HUES48 (cell line): Measurements from ENCODE around the gene PANX1.
"Not testable (repeated sequence)": the region's sequence is repeated elsewhere in the genome, so short reads cannot be mapped to it uniquely, and the experiment has no call there.

Experiments
- H3K27ac ChIP-seq: one replicate; pipeline ENCODE4 v1.7.0; 2013; ENCODE audit warnings: low read depth, low read length, inconsistent platforms
- H3K27me3 ChIP-seq: 2 replicates; pipeline ENCODE4 v1.6.1; 2013; ENCODE audit warnings: mild to moderate bottlenecking, low read length; ENCODE audit not compliant: control insufficient read depth, insufficient read depth
- H3K36me3 ChIP-seq: 2 replicates; pipeline ENCODE4 v1.6.1; 2013; ENCODE audit warnings: low read length; ENCODE audit not compliant: control insufficient read depth, insufficient read depth
- H3K4me1 ChIP-seq: 2 replicates; pipeline ENCODE4 v1.6.1; 2013; ENCODE audit warnings: mild to moderate bottlenecking, low read length; ENCODE audit not compliant: control insufficient read depth, insufficient read depth
- H3K4me3 ChIP-seq: 2 replicates; pipeline ENCODE4 v1.5.1; 2013; ENCODE audit warnings: mild to moderate bottlenecking, low read depth, low read length
- H3K9ac ChIP-seq: 2 replicates; pipeline ENCODE4 v1.6.1; 2013; ENCODE audit warnings: mild to moderate bottlenecking, low read depth, low read length, moderate library complexity
- H3K9me3 ChIP-seq: 2 replicates; pipeline ENCODE4 v1.6.1; 2013; ENCODE audit warnings: low read length; ENCODE audit not compliant: control insufficient read depth, insufficient read depth

Gene PANX1

DNA sequence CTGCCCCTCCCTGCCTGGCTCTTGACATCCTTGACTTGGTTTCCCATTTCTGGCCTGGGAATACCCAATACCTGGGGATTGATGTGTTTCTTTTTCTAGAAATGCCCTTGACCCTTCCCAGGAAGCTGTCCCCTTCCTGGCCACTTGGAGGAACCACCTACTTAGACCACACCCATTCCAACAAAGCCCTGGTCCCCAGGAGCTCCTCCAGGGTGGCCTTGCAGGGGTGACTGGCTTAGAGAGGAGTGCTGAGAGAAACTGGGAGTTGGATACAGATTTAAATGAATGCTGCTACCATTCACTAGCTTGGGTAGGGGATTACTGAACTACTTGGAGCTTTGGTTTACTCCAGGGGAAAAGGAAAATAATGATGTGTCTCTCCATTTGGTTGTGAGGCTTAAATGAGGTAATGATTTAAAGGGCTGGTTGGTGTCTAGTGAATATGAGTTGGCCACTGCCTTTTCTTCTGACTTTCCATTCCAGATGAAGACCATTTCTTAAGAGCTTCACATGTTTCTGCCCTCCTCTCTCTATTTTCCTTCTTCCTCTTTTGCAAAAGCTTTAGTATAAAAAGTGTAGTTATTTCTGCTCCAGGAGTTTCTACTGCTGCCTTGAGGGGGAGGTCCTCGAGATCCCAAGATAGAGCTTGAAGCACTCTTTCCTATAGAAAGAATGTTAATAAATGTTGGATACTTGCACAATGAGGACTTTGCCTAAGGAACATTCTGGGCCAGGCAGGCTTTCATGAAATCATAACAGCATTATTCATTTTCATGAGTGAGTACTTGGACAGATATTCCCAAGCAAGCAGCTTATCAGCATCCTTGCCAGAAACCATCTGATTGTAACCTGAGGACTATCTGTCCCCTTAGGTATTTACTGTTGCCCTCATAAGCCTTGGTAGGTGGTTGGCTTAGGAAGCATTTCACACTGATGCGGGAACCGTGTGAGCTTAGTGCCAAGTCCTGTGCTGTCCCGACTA, 22.4 kb downstream of the PANX1 start:
- H3K27ac ChIP-seq: no peak overlapping the region
- H3K4me3 ChIP-seq: no peak overlapping the region
- no peaks in the 10 kb centered on the region for H3K27me3 ChIP-seq
- no peaks in the 10 kb centered on the region for H3K9me3 ChIP-seq
- peaks cover 45% of the 10 kb centered on the region for H3K4me1 ChIP-seq
- peaks cover 20% of the 10 kb centered on the region for H3K36me3 ChIP-seq
- H3K9ac ChIP-seq: no peak overlapping the region

DNA sequence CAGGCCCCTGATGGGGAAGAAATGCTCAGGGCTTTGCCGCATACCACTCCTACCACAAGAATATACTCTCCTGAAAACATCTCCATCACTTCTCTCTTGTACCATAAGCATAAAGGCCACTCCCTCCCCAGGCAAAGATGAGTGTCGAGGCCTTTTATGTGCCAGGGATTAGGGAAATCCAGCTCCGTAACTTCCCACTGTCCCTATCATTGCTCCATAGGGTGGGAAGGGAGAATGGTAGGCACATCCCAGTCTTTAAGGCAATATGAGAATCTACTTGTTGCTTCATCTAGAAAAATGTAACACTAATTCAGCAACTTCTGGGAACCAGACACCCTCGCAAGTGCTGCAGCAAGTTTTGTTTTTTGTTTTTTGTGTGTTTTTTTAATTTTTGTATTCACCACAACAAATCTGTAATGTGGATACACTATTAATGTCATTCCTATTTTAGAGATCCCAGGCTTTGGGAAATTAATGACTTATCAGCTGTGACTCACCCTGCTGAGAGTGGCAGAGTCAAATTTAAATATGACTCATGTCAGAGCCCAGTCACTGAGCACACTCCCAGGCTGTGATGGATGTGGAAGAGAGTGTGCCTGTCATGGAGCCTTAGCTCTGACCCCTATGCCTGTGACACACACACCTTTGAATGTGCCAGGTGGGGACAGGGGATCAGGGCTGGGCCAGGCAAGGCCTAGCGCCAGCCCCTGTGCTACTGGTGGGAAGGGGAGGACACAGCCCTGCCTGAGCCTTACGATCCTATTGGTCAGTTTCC, 23.4 kb downstream of the PANX1 start:
- Histone ChIP-seq H3K4me3 (no peak overlapping the region), H3K9me3 (no peaks in the 10 kb centered on the region), H3K36me3 (peaks cover 25% of the 10 kb centered on the region), H3K27me3 (no peaks in the 10 kb centered on the region), H3K4me1 (peaks cover 45% of the 10 kb centered on the region), H3K27ac (peak overlapping the region; percentile 54), H3K9ac (no peak overlapping the region)

- H3K4me3 ChIP-seq: no peak overlapping the region
- peaks cover 45% of the 10 kb centered on the region for H3K4me1 ChIP-seq
- peaks cover 25% of the 10 kb centered on the region for H3K36me3 ChIP-seq
- peak overlapping the region; percentile 44 for H3K27ac ChIP-seq
- H3K9ac ChIP-seq: no peak overlapping the region
- no peaks in the 10 kb centered on the region for H3K27me3 ChIP-seq
- no peaks in the 10 kb centered on the region for H3K9me3 ChIP-seq
Measured at GRCh38 chr11:94152678-94153065, 24.0 kb downstream of the PANX1 start.

DNA sequence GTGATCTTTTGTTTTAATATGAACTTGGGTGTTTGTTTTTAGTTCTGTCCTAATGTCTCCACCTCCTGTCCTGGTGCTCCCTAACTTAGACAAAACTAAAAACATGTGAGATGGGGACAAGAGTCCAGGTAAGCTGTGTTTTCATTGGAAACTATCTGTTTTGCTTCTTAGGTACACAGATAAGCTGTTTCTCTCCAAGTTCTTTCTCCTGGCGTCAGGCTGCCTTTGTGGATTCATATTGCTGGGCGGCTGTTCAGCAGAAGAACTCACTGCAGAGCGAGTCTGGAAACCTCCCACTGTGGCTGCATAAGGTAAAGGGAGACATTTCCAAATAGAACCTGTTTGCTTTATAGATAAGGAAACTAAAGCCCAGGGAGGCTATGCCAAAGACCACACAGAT, 24.7 kb downstream of the PANX1 start:
- Histone ChIP-seq H3K27me3 (no peaks in the 10 kb centered on the region), H3K27ac (peak overlapping the region; percentile 44), H3K9ac (no peak overlapping the region), H3K4me1 (peaks cover 45% of the 10 kb centered on the region), H3K4me3 (no peak overlapping the region), H3K9me3 (no peaks in the 10 kb centered on the region), H3K36me3 (peaks cover 25% of the 10 kb centered on the region)

DNA sequence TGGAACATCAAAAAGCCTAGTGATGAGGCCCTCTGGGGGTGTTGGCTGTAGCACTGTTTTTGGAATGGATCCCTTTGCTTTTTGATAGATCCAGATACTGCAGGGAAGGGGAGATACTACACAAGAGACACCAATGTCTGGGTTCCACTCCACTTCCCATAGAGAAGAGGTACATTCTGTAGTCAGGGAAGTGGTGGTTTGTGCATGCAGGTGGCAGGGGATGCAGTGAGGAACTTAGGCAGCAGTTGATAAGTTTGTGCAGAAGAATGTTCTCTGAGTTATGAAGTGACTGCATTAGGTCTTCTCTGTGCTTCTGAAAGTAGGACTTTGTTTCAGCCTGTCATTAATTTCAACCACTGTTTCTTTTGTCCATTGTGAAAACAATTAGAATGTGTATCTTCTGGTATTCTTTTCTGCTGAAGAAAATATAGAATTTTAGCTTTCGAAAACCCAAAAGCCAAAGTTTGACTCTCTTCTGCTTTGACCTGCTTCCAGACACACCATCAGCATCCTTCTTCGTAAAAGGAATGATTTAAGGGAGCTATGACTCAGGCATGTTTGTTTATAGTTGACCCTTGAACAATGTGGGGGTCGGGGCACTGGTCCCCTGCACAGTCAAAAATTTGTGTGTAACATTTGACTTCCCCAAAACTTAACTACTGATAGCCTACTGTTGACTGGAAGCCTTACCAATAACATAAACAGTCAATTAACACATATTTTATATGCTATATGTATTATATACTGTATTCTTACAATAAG, 25.6 kb downstream of the PANX1 start:
- peaks cover 25% of the 10 kb centered on the region for H3K36me3 ChIP-seq
- no peak overlapping the region for H3K4me3 ChIP-seq
- H3K9ac ChIP-seq: no peak overlapping the region
- no peaks in the 10 kb centered on the region for H3K27me3 ChIP-seq
- peaks cover 36% of the 10 kb centered on the region for H3K4me1 ChIP-seq
- H3K9me3 ChIP-seq: no peaks in the 10 kb centered on the region
- no peak overlapping the region for H3K27ac ChIP-seq

DNA sequence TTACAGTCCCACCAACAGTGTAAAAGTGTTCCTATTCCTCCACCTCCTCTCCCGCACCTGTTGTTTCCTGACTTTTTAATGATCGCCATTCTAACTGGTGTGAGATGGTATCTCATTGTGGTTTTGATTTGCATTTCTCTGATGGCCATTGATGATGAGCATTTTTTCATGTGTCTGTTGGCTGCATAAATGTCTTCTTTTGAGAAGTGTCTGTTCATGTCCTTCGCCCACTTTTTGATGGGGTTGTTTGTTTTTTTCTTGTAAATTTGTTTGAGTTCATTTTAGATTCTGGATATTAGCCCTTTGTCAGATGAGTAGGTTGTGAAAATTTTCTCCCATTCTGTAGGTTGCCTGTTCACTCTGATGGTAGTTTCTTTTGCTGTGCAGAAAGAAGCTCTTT, 28.7 kb downstream of the PANX1 start:
- not testable (repeated sequence) for H3K9ac ChIP-seq, H3K27ac ChIP-seq
- H3K36me3 ChIP-seq: peaks cover 25% of the 10 kb centered on the region

DNA sequence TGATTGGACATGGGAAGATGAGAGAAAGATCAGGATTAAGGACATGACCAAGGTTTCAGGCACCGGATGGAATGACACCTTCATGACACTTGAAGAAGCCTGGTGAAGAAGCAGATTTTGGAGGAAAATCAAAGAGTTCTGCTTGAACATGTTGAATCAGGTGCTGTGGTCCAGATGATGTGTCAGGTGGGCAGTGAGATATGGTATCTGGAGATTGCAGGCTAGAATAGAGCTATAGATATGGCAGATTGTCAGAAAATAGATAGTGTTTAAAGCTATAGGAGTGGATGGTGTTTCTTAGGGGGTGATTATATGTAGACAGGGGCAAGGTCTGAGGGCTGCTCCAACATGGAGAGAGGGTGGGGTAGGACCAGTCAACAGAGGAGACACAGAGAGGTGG, 40.2 kb downstream of the PANX1 start:
- H3K4me1 ChIP-seq: peaks cover 20% of the 10 kb centered on the region
- H3K27me3 ChIP-seq: no peaks in the 10 kb centered on the region
- H3K9ac ChIP-seq: no peak overlapping the region
- no peak overlapping the region for H3K27ac ChIP-seq
- H3K9me3 ChIP-seq: no peaks in the 10 kb centered on the region
- 0 out of 2 replicates have a peak, but pooled peaks cover 5% of the 10 kb centered on the region for H3K36me3 ChIP-seq
- H3K4me3 ChIP-seq: no peak overlapping the region

More for the DNA sequence above, 28.7 kb downstream of the PANX1 start:
- H3K4me1 ChIP-seq, H3K9me3 ChIP-seq, H3K27me3 ChIP-seq, H3K4me3 ChIP-seq: not testable (repeated sequence)

- H3K36me3 ChIP-seq: 0 out of 2 replicates have a peak, but pooled peaks cover 5% of the 10 kb centered on the region
- no peak overlapping the region for H3K9ac ChIP-seq
- H3K27ac ChIP-seq: no peak overlapping the region
- H3K9me3 ChIP-seq: no peaks in the 10 kb centered on the region
- H3K4me3 ChIP-seq: no peak overlapping the region
- H3K4me1 ChIP-seq: peaks cover 20% of the 10 kb centered on the region
- no peaks in the 10 kb centered on the region for H3K27me3 ChIP-seq
Measured at GRCh38 chr11:94169516-94169915, 40.9 kb downstream of the PANX1 start.

- H3K4me3 ChIP-seq: no peak overlapping the region
- H3K4me1 ChIP-seq: peaks cover 20% of the 10 kb centered on the region
- H3K27ac ChIP-seq: no peak overlapping the region
- no peaks in the 10 kb centered on the region for H3K27me3 ChIP-seq
- no peak overlapping the region for H3K9ac ChIP-seq
- H3K36me3 ChIP-seq: 0 out of 2 replicates have a peak, but pooled peaks cover 5% of the 10 kb centered on the region
- no peaks in the 10 kb centered on the region for H3K9me3 ChIP-seq
Measured at GRCh38 chr11:94169930-94170545, 41.4 kb downstream of the PANX1 start.

DNA sequence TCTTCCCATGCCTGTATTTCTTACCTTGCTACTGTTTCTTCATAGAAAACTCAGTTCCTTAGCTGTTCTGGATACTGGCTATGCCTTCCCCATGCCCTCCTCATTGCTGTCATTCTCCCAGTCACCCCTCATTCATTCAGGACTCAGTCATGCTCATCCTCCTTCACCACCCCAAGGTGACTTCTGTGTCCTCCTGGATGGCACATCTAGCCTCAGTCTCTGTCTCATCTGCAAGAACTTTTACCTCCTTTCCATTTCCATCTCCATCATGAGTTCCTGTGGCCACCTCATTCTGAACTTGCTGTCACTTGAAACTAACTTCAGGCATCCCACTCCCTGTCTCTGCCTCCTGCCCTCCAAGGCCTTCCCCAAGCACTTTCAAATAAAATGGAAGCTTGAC, 42.3 kb downstream of the PANX1 start:
- H3K4me3 ChIP-seq: no peak overlapping the region
- no peaks in the 10 kb centered on the region for H3K27me3 ChIP-seq
- H3K36me3 ChIP-seq: 0 out of 2 replicates have a peak, but pooled peaks cover 5% of the 10 kb centered on the region
- H3K9me3 ChIP-seq: no peaks in the 10 kb centered on the region
- H3K4me1 ChIP-seq: peaks cover 20% of the 10 kb centered on the region
- no peak overlapping the region for H3K9ac ChIP-seq
- H3K27ac ChIP-seq: no peak overlapping the region
